ENCODE measurements around the gene CCN6. TPM values are rescaled to one million over a fixed set of nuclear protein-coding genes. Genes with fewer than 3 reads are reported as not detected.

CCN6 gene
- total RNA-seq, 1 experiment from 2014 or later, result not detected

- Histone ChIP-seq H3K23me2 (ENCODE audit: insufficient read length, low read depth, low read length, poor library complexity, severe bottlenecking) (no peaks in the 10 kb centered on the region), H2AK5ac (ENCODE audit: insufficient read length, low read length) (no peak overlapping the region)
- H3K4me3 Mint-ChIP-seq, result no peak overlapping the region
Measured at GRCh38 chr6:112106562-112106961, 52.7 kb downstream of the CCN6 start.

More at GRCh38 chr6:112106562-112106961, 52.7 kb downstream of the CCN6 start:
- Histone ChIP-seq H3K14ac (ENCODE audit: insufficient read depth, low read length) (no peak overlapping the region), H3K4me2 (ENCODE audit: insufficient read depth, insufficient read length, low read length) (no peak overlapping the region), H4K91ac (ENCODE audit: insufficient read length, low read depth, low read length) (no peak overlapping the region), H2BK20ac (ENCODE audit: low read depth, low read length, poor library complexity, severe bottlenecking) (no peak overlapping the region), H4K8ac (replicated peaks; ENCODE audit: insufficient read length, low read depth, low read length) (no peak overlapping the region), H3K27me3 (ENCODE audit: insufficient read depth, low read length) (no peaks in the 10 kb centered on the region), H3K4me1 (ENCODE audit: insufficient read depth, low read length) (no peaks in the 10 kb centered on the region), H3T11ph (ENCODE audit: low read length) (no peak overlapping the region), H2BK12ac (ENCODE audit: insufficient read length, low read depth, low read length) (no peak overlapping the region), H3K23ac (ENCODE audit: insufficient read length, low read depth, low read length) (no peak overlapping the region), H2BK120ac (ENCODE audit: low read depth, low read length, poor library complexity, severe bottlenecking) (no peak overlapping the region), H3K18ac (ENCODE audit: insufficient read length, low read depth, low read length) (no peak overlapping the region), H3K56ac (ENCODE audit: insufficient read length, low read depth, low read length) (no peak overlapping the region), H2AFZ (ENCODE audit: low read length) (no peak overlapping the region), H4K5ac (ENCODE audit: insufficient read length, low read depth, low read length) (peak overlapping the region; percentile 72), H3K79me1 (ENCODE audit: insufficient read depth, low read depth, low read length, poor library complexity, severe bottlenecking) (no peaks in the 10 kb centered on the region), H3K4ac (ENCODE audit: low read depth, low read length) (no peak overlapping the region), H3K9ac (ENCODE audit: extremely low read depth, insufficient read length, low read length) (no peak overlapping the region), H3K9me3 (ENCODE audit: control insufficient read depth, low read depth, low read length) (no peaks in the 10 kb centered on the region), H2BK15ac (ENCODE audit: low read depth, low read length) (no peak overlapping the region), H2BK5ac (ENCODE audit: insufficient read length, low read length) (no peak overlapping the region), H3K27ac (ENCODE audit: insufficient read length, low read depth, low read length) (no peak overlapping the region), H4K20me1 (ENCODE audit: control insufficient read depth, insufficient read depth, insufficient read length) (no peaks in the 10 kb centered on the region), H3K79me2 (ENCODE audit: insufficient read depth, low read length) (no peaks in the 10 kb centered on the region)
- H3K9me3 Mint-ChIP-seq, result peaks cover 5 to 8% of the 10 kb centered on the region in 2 experiments; a peak in 4 of 5 replicates
- no peak for TF ChIP-seq CTCF (conservative IDR thresholded peaks at IDR 0.05)
- no peak for DNase-seq
- H3K27me3 Mint-ChIP-seq (ENCODE audit: low read depth), result no peaks in the 10 kb centered on the region
- H3K4me1 Mint-ChIP-seq, result peaks cover 2 to 3% of the 10 kb centered on the region in 2 experiments; a peak in 1 of 4 replicates
- peaks cover 0 to 6% (median 4%) of the 10 kb centered on the region in 3 experiments; a peak in 5 of 7 replicates for H3K36me3 Mint-ChIP-seq (ENCODE audit: insufficient read depth in 1 of 3, low read depth in 3 of 3)
- WGBS (ENCODE audit: extremely low coverage, insufficient read length, low lambda C conversion rate), result no CpG with 5 or more reads among the region's 2 CpGs
- no peak overlapping the region for H3K27ac Mint-ChIP-seq
